PC-3 (cell line): ENCODE data around the gene LAMC2.

Experiments used
- EZH2 ChIP-seq: fragments of 300-600 bp; sonication (generic); IDR thresholded peaks from one replicate; pipeline ENCODE4 v1.6.1; 2017; ENCODE audit warnings: antibody characterized with exemption, mild to moderate bottlenecking, low read length; ENCODE audit not compliant: unreplicated experiment
- EZH2phosphoT487 ChIP-seq: fragments of 300-600 bp; sonication (generic); IDR thresholded peaks from 2 replicates; pipeline ENCODE4 v1.6.1; 2018; ENCODE audit warnings: mild to moderate bottlenecking, antibody characterized with exemption, low read length, borderline replicate concordance
- TF ChIP-seq, protein P1 (sequence below): fragments of 300-600 bp; sonication (generic); conservative IDR thresholded peaks from 2 replicates; pipeline ENCODE4 v1.5.1; 2017; ENCODE audit warnings: antibody characterized with exemption, low read depth, mild to moderate bottlenecking, low read length

DNA sequence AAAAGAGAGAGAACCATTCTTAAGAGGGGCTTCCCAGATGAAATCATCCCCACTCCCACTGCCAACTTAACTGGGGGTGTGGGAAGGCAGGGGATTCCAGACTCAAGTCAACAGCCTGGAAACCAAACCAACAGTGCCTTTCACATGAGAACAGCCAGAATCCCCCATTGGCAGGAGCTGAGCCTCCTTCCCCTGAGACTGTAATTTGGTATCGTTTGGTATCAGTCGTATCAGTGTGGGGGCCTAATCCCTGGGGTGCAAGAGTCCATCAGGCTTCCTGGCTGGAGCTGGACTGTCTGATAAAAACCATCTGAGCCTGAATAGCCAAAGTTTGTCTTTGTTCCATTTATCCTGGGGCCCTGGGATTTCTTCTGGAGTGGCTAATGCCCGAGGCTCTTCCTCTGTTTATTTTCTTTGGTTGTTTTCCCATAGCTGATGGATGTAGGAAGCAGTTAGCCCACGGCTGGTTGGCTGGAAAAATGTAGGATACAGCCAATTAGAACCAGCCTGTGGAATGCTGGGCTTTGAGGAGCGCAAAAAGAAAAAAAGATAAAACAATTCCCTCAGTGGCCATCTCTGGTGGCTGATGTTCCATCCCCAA is 84.6 kb downstream of the LAMC2 start:
- TF ChIP-seq EZH2 (no peak), EZH2phosphoT487 (no peak)
- TF ChIP-seq, protein P1, sequence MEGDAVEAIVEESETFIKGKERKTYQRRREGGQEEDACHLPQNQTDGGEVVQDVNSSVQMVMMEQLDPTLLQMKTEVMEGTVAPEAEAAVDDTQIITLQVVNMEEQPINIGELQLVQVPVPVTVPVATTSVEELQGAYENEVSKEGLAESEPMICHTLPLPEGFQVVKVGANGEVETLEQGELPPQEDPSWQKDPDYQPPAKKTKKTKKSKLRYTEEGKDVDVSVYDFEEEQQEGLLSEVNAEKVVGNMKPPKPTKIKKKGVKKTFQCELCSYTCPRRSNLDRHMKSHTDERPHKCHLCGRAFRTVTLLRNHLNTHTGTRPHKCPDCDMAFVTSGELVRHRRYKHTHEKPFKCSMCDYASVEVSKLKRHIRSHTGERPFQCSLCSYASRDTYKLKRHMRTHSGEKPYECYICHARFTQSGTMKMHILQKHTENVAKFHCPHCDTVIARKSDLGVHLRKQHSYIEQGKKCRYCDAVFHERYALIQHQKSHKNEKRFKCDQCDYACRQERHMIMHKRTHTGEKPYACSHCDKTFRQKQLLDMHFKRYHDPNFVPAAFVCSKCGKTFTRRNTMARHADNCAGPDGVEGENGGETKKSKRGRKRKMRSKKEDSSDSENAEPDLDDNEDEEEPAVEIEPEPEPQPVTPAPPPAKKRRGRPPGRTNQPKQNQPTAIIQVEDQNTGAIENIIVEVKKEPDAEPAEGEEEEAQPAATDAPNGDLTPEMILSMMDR = no peak
